ENCODE results near the gene NIPSNAP2.

Gene NIPSNAP2

GRCh38 chr7:55970978-55971377 lies 6.6 kb downstream of the NIPSNAP2 start:
- Histone ChIP-seq H3K27me3 (no peaks in the 10 kb centered on the region), H3K4me1 (no peaks in the 10 kb centered on the region), H3K36me3 (peaks cover 12% of the 10 kb centered on the region), H3K4me3 (ENCODE audit: low read depth, low read length) (no peak overlapping the region), H3K9me3 (no peaks in the 10 kb centered on the region)
- no peak for DNase-seq
- no peak for TF ChIP-seq CTCF (IDR thresholded peaks at IDR 0.05; ENCODE audit: low read depth, low read length)

- no peak for DNase-seq
- Histone ChIP-seq H3K4me1 (no peaks in the 10 kb centered on the region), H3K27me3 (no peaks in the 10 kb centered on the region), H3K36me3 (peaks cover 11% of the 10 kb centered on the region), H3K9me3 (no peaks in the 10 kb centered on the region), H3K4me3 (ENCODE audit: low read depth, low read length) (no peak overlapping the region)
- no peak for TF ChIP-seq CTCF (IDR thresholded peaks at IDR 0.05; ENCODE audit: low read depth, low read length)
These were observed 9.4 kb downstream of the NIPSNAP2 start for GRCh38 chr7:55973747-55974250.

- H3K4me1 ChIP-seq: no peaks in the 10 kb centered on the region
- H3K4me3 ChIP-seq (ENCODE audit: low read depth, low read length): no peak overlapping the region
- TF ChIP-seq CTCF (IDR thresholded peaks at IDR 0.05; ENCODE audit: low read depth, low read length): no peak
- H3K9me3 ChIP-seq: no peaks in the 10 kb centered on the region
- no peaks in the 10 kb centered on the region for H3K27me3 ChIP-seq
- no peak for DNase-seq
- H3K36me3 ChIP-seq: peaks cover 26% of the 10 kb centered on the region
These were observed 11.7 kb downstream of the NIPSNAP2 start for GRCh38 chr7:55975988-55976633.

- Histone ChIP-seq H3K36me3 (peaks cover 37% of the 10 kb centered on the region), H3K4me1 (no peaks in the 10 kb centered on the region), H3K27me3 (no peaks in the 10 kb centered on the region), H3K9me3 (no peaks in the 10 kb centered on the region), H3K4me3 (ENCODE audit: low read depth, low read length) (no peak overlapping the region)
- no peak for DNase-seq
- no peak for TF ChIP-seq CTCF (IDR thresholded peaks at IDR 0.05; ENCODE audit: low read depth, low read length)
These were observed 13.4 kb downstream of the NIPSNAP2 start for GRCh38 chr7:55977831-55978230.

- peaks cover 59% of the 10 kb centered on the region for H3K36me3 ChIP-seq
- DNase-seq: no peak
- H3K4me1 ChIP-seq: no peaks in the 10 kb centered on the region
- no peak for TF ChIP-seq CTCF (IDR thresholded peaks at IDR 0.05; ENCODE audit: low read depth, low read length)
- no peaks in the 10 kb centered on the region for H3K27me3 ChIP-seq
- no peak overlapping the region for H3K4me3 ChIP-seq (ENCODE audit: low read depth, low read length)
- H3K9me3 ChIP-seq: no peaks in the 10 kb centered on the region
These were observed 15.9 kb downstream of the NIPSNAP2 start for GRCh38 chr7:55980266-55980665.

GRCh38 chr7:55983537-55983936 lies 19.2 kb downstream of the NIPSNAP2 start:
- Histone ChIP-seq H3K9me3 (no peaks in the 10 kb centered on the region), H3K36me3 (peaks cover 63% of the 10 kb centered on the region), H3K4me3 (ENCODE audit: low read depth, low read length) (no peak overlapping the region), H3K27me3 (no peaks in the 10 kb centered on the region), H3K4me1 (no peaks in the 10 kb centered on the region)
- DNase-seq: no peak
- TF ChIP-seq CTCF (IDR thresholded peaks at IDR 0.05; ENCODE audit: low read depth, low read length): no peak
